Kidney (tissue), 14 donors: Measurements from ENCODE around the gene TTC33. TPM values are rescaled to one million over a fixed set of nuclear protein-coding genes. Genes with fewer than 3 reads are reported as not detected.

Source experiments
- DNase-seq, 5 donors: peaks; one replicate each; pipeline ENCODE4 v3.0.0-alpha.2; 2013 to 2020
- FAIRE-seq: peaks from 2 replicates; lab custom pipeline; 2012; peaks lifted over from hg19 to GRCh38; lab: Jason Lieb, UNC
- H3K27ac ChIP-seq, 2 donors: one replicate each; pipeline ENCODE4 v1.7.0; 2013; ENCODE audit warnings: low read depth in 2 of 2, low read length in 2 of 2, inconsistent platforms in 1 of 2
- H3K27me3 ChIP-seq: one replicate; pipeline ENCODE4 v1.7.1; 2013; ENCODE audit warnings: low read length, inconsistent platforms; ENCODE audit not compliant: control insufficient read depth, insufficient read depth
- H3K36me3 ChIP-seq, 3 donors: one replicate each; pipeline versions ENCODE4 v1.7.0 to v1.7.1; 2013; ENCODE audit warnings: low read length in 3 of 3, control low read depth in 1 of 3, inconsistent platforms in 1 of 3; ENCODE audit not compliant: insufficient read depth in 3 of 3, control insufficient read depth in 2 of 3
- H3K4me1 ChIP-seq, 3 donors: one replicate each; pipeline versions ENCODE4 v1.7.0 to v1.7.1; 2013; ENCODE audit warnings: low read length in 3 of 3, inconsistent platforms in 1 of 3, low read depth in 1 of 3; ENCODE audit not compliant: control insufficient read depth in 2 of 3, insufficient read depth in 2 of 3
- H3K4me3 ChIP-seq, 3 donors: one replicate each; pipeline versions ENCODE4 v1.7.0 to v1.8.1; 2013; ENCODE audit warnings: low read length in 3 of 3, control low read depth in 1 of 3, inconsistent platforms in 1 of 3
- H3K9ac ChIP-seq, 3 donors: one replicate each; pipeline versions ENCODE4 v1.7.0 to v1.7.1; 2013; ENCODE audit warnings: low read length in 3 of 3, control low read depth in 1 of 3, inconsistent platforms in 1 of 3
- H3K9me3 ChIP-seq, 3 donors: one replicate each; pipeline versions ENCODE4 v1.7.0 to v1.7.1; 2013; ENCODE audit warnings: low read length in 3 of 3, control low read depth in 1 of 3, inconsistent platforms in 1 of 3; ENCODE audit not compliant: control insufficient read depth in 2 of 3, insufficient read depth in 1 of 3
- CTCF ChIP-seq: IDR thresholded peaks from 3 replicates; pipeline ENCODE4 v1.5.1; 2012; ENCODE audit warnings: mild to moderate bottlenecking, moderate library complexity, borderline replicate concordance; ENCODE audit not compliant: insufficient read depth; ENCODE audit errors: extremely low read depth
- intact Hi-C: fragments of 100-400 bp; cut with DNase I; formaldehyde crosslinking; loops from one replicate; pipeline ENCODE4 v1.11.1; 2022
- polyA plus RNA-seq: library from polyadenylated mRNA; stranded (reverse); fragments of 350-450 nt; fragmentation: Illumina TruSeq; extraction: RNeasy Lipid Tissue Mini Kit (QIAGEN cat#74804); gene quantifications from one replicate; pipeline ENCODE4 v1.2.3, GENCODE V29; 2014; ENCODE audit warnings: low read depth, low replicate concordance; ENCODE audit not compliant: insufficient read depth
- total RNA-seq: library from RNA; stranded (reverse); fragmentation: NEBNext Ultra II Directional; extraction: Animal tissue kit (Norgen Biotek cat#: 25700); gene quantifications from one replicate; pipeline ENCODE4 v1.2.1, GENCODE V29; 2021
- donor health status: control.
- donor health status: control.
- donor health status: control.
- donor health status: control.
- donor health status: control.
- donor health status: DM: yes; HTN: yes; CAD: no.
- donor health status: Normal renal cell carcinoma (clear cell type).

The TTC33 gene
- total and polyA plus RNA-seq, 2 donors from 2014 or later, result 7.1 to 20.1 TPM

GRCh38 chr5:40799258-40799657 is 43.5 kb upstream of the TTC33 start:
- FAIRE-seq (no peak), DNase-seq (no peak)
- no peaks in the 10 kb centered on the region for H3K9me3 ChIP-seq
- no peak overlapping the region for H3K27ac ChIP-seq
- H3K36me3 ChIP-seq, result no peaks in the 10 kb centered on the region
- H3K27me3 ChIP-seq, result no peaks in the 10 kb centered on the region
- H3K4me1 ChIP-seq, result peaks cover 0 to 3% (median 0%) of the 10 kb centered on the region in 3 donors
- H3K9ac ChIP-seq, result no peak overlapping the region
- intact Hi-C loops, result no loop called here
- no peak for TF ChIP-seq CTCF
- H3K4me3 ChIP-seq, result no peak overlapping the region

- FAIRE-seq, result no peak
- intact Hi-C loops, result no loop called here
Measured at GRCh38 chr5:40798801-40799210, 43.0 kb upstream of the TTC33 start.

GRCh38 chr5:40798012-40798800 is 42.4 kb upstream of the TTC33 start, which contains the start of gene PRKAA1:
PRKAA1 (minus strand) TSS chr5:40798374; CDS start chr5:40798189, 185 bp downstream.
- H3K9ac ChIP-seq, result peak within 1 kb of the TSS; percentile 77 to 94 (median 88)
- peak; percentile 73 for TF ChIP-seq CTCF
- H3K27ac ChIP-seq, result peak within 1 kb of the TSS; percentile 92 to 95
- H3K4me3 ChIP-seq, result peak within 1 kb of the TSS; percentile 95 to 96 (median 96)
- peak; percentile 94 to 97 (median 95) for DNase-seq
- intact Hi-C loops, result no loop called here
- no peaks in the 10 kb centered on the region for H3K36me3 ChIP-seq
- no peak for FAIRE-seq
- no peaks in the 10 kb centered on the region for H3K27me3 ChIP-seq
- peaks cover 0 to 3% (median 0%) of the 10 kb centered on the region in 3 donors for H3K4me1 ChIP-seq
- H3K9me3 ChIP-seq, result no peaks in the 10 kb centered on the region

More at GRCh38 chr5:40798801-40799210, 43.0 kb upstream of the TTC33 start:
- Histone ChIP-seq H3K27ac (peak overlapping the region; percentile 81 to 95), H3K27me3 (no peaks in the 10 kb centered on the region), H3K9ac (peak overlapping the region in 2 of 3 donors; percentile 81 to 88), H3K36me3 (no peaks in the 10 kb centered on the region), H3K4me3 (peak overlapping the region; percentile 87 to 96 (median 95)), H3K4me1 (peaks cover 0 to 3% (median 0%) of the 10 kb centered on the region in 3 donors), H3K9me3 (no peaks in the 10 kb centered on the region)
- no peak for DNase-seq
- TF ChIP-seq CTCF, result peak; percentile 9
